GM18499 (cell line): ENCODE results near the gene OSBPL10.

Experiments
- ATAC-seq: cut with Tn5 transposase; IDR thresholded peaks from one replicate; pipeline ENCODE4 v1.9.1; 2021; ENCODE audit warnings: moderate number of reproducible peaks; ENCODE audit not compliant: insufficient read depth, unreplicated experiment

OSBPL10 gene

GRCh38 chr3:31613654-31614053, 367.4 kb downstream of the OSBPL10 start:
- ATAC-seq, result no peak

- no peak for ATAC-seq
Observed at GRCh38 chr3:31613177-31613576, 367.9 kb downstream of the OSBPL10 start.
